Activated CD8-positive, alpha-beta memory T cell treated with anti-CD3 and anti-CD28 coated beads, Interleukin-2, amount 10 ng/mL, durations not matched to agents 7 days and 5 days (primary cell): ENCODE measurements around the gene RPS8. TPM values are rescaled to one million over a fixed set of nuclear protein-coding genes. Genes with fewer than 3 reads are reported as not detected.
A peak's percentile ranks its signal among the peaks of the same experiment; 100 is the strongest.
"Not testable (repeated sequence)": the region's sequence is repeated elsewhere in the genome, so short reads cannot be mapped to it uniquely, and the experiment has no call there.

Experiments used
- ATAC-seq: fragments of 150-1000 bp; cut with Tn5 transposase; one replicate; pipeline ENCODE4 v1.10.0; 2021; ENCODE audit warnings: moderate library complexity
- CTCF ChIA-PET: fragments of 350-600 bp; sonication (Branson Sonifier 250); formaldehyde crosslinking; loops from one replicate; lab custom pipeline; 2021; ENCODE audit warnings: antibody characterized with exemption; lab: Charles Lee
- DNase-seq: peaks from one replicate; pipeline ENCODE4 v3.0.0-alpha.2; 2020
- H3K27ac Mint-ChIP-seq: one replicate; pipeline ENCODE4 v1.8.0; 2021; ENCODE audit warnings: mild to moderate bottlenecking, mixed read lengths
- H3K27me3 Mint-ChIP-seq: one replicate; pipeline ENCODE4 v1.8.0; 2021; ENCODE audit warnings: mixed read lengths
- H3K36me3 Mint-ChIP-seq: one replicate; pipeline ENCODE4 v1.8.0; 2021; ENCODE audit warnings: mild to moderate bottlenecking, mixed read lengths
- H3K4me1 Mint-ChIP-seq: one replicate; pipeline ENCODE4 v1.8.0; 2021; ENCODE audit warnings: mixed read lengths
- H3K4me3 Mint-ChIP-seq: one replicate; pipeline ENCODE4 v1.8.0; 2021; ENCODE audit warnings: mild to moderate bottlenecking, moderate library complexity, mixed read lengths
- H3K9me3 Mint-ChIP-seq: one replicate; pipeline ENCODE4 v1.8.0; 2022; ENCODE audit warnings: low read depth, mixed read lengths
- total RNA-seq, 2 experiments: library from RNA; stranded (reverse); gene quantifications; one replicate each; pipeline ENCODE4 v1.2.3, GENCODE V29; 2021

Gene RPS8
- total RNA-seq, 2 experiments from 2014 or later: 1,353 to 1,538 TPM

GRCh38 chr1:44760876-44761275, 14.5 kb upstream of the RPS8 start:
- no peak for DNase-seq
- peaks cover 12% of the 10 kb centered on the region for H3K4me1 Mint-ChIP-seq
- CTCF ChIA-PET: no interaction called here
- H3K27ac Mint-ChIP-seq: no peak overlapping the region
- H3K4me3 Mint-ChIP-seq: no peak overlapping the region
- no peak for ATAC-seq
- H3K27me3 Mint-ChIP-seq: no peaks in the 10 kb centered on the region
- no peaks in the 10 kb centered on the region for H3K9me3 Mint-ChIP-seq
- peaks cover 66% of the 10 kb centered on the region for H3K36me3 Mint-ChIP-seq

- peaks cover 40% of the 10 kb centered on the region for H3K36me3 Mint-ChIP-seq
Observed at GRCh38 chr1:44766421-44766820, 8.9 kb upstream of the RPS8 start.

GRCh38 chr1:44775930-44776729, 790 bp downstream of the RPS8 start:
- Mint-ChIP-seq H3K4me3 (peak overlapping the region; percentile 93), H3K4me1 (peaks cover 41% of the 10 kb centered on the region), H3K36me3 (peaks cover 55% of the 10 kb centered on the region), H3K9me3 (no peaks in the 10 kb centered on the region), H3K27me3 (no peaks in the 10 kb centered on the region), H3K27ac (peak overlapping the region; percentile 93)
- CTCF ChIA-PET: interaction anchor here (0.8 to 3.3 kb wide), 11 partner anchors 9 to 527 kb away, joined by 3 to 35 read pairs (median 4); partner anchors contain the start of genes BEST4, HECTD3, KIF2C and PLK3
- ATAC-seq (peak; percentile 38), DNase-seq (peak; percentile 67)

More at GRCh38 chr1:44766421-44766820, 8.9 kb upstream of the RPS8 start:
- not testable (repeated sequence) for H3K27me3 Mint-ChIP-seq, H3K4me1 Mint-ChIP-seq, H3K4me3 Mint-ChIP-seq, H3K9me3 Mint-ChIP-seq, H3K27ac Mint-ChIP-seq, ATAC-seq, DNase-seq
- CTCF ChIA-PET: interaction anchor here (1.4 kb wide), 1 partner anchor 34 kb away, joined by 3 read pairs; the partner anchor contains the start of gene PLK3

- CTCF ChIA-PET: interaction anchor here (1.3 to 3.3 kb wide), 6 partner anchors 9 to 234 kb away, joined by 3 to 35 read pairs (median 6); partner anchors contain the start of genes BEST4, HECTD3, PLK3 and RNU5D-1
- H3K36me3 Mint-ChIP-seq: peaks cover 60% of the 10 kb centered on the region
- peak overlapping the region; percentile 93 for H3K4me3 Mint-ChIP-seq
- peak overlapping the region; percentile 93 for H3K27ac Mint-ChIP-seq
- DNase-seq: no peak
- H3K9me3 Mint-ChIP-seq: no peaks in the 10 kb centered on the region
- peaks cover 45% of the 10 kb centered on the region for H3K4me1 Mint-ChIP-seq
- H3K27me3 Mint-ChIP-seq: no peaks in the 10 kb centered on the region
- ATAC-seq: no peak
Observed at GRCh38 chr1:44776730-44777068, 1.4 kb downstream of the RPS8 start.

GRCh38 chr1:44777547-44777946, 2.2 kb downstream of the RPS8 start:
- Mint-ChIP-seq H3K36me3 (peaks cover 65% of the 10 kb centered on the region), H3K27me3 (no peaks in the 10 kb centered on the region), H3K4me3 (peak overlapping the region; percentile 93), H3K4me1 (peaks cover 46% of the 10 kb centered on the region), H3K9me3 (no peaks in the 10 kb centered on the region), H3K27ac (peak overlapping the region; percentile 93)
- ATAC-seq (no peak), DNase-seq (no peak)
- CTCF ChIA-PET: interaction anchor here (0.7 to 1.3 kb wide), 5 partner anchors 9 to 57 kb away, joined by 3 to 4 read pairs (median 3); partner anchors contain the start of gene PLK3

- peak overlapping the region; percentile 93 for H3K27ac Mint-ChIP-seq
- no peaks in the 10 kb centered on the region for H3K9me3 Mint-ChIP-seq
- H3K36me3 Mint-ChIP-seq: peaks cover 67% of the 10 kb centered on the region
- peaks cover 48% of the 10 kb centered on the region for H3K4me1 Mint-ChIP-seq
- no peak for ATAC-seq
- CTCF ChIA-PET: interaction anchor here (0.7 to 1.3 kb wide), 5 partner anchors 9 to 57 kb away, joined by 3 to 4 read pairs (median 3); partner anchors contain the start of gene PLK3
- peak overlapping the region; percentile 93 for H3K4me3 Mint-ChIP-seq
- no peaks in the 10 kb centered on the region for H3K27me3 Mint-ChIP-seq
- no peak for DNase-seq
Observed at GRCh38 chr1:44777969-44778635, 2.8 kb downstream of the RPS8 start.

GRCh38 chr1:44778705-44779576, 3.6 kb downstream of the RPS8 start:
- H3K4me1 Mint-ChIP-seq: peaks cover 54% of the 10 kb centered on the region

GRCh38 chr1:44780583-44781121, 5.3 kb downstream of the RPS8 start:
- no peak overlapping the region for H3K27ac Mint-ChIP-seq
- ATAC-seq: no peak
- H3K4me1 Mint-ChIP-seq: peaks cover 60% of the 10 kb centered on the region
- H3K27me3 Mint-ChIP-seq: no peaks in the 10 kb centered on the region
- DNase-seq: no peak
- H3K4me3 Mint-ChIP-seq: no peak overlapping the region
- H3K9me3 Mint-ChIP-seq: no peaks in the 10 kb centered on the region
- CTCF ChIA-PET: no interaction called here
- peaks cover 63% of the 10 kb centered on the region for H3K36me3 Mint-ChIP-seq

More at GRCh38 chr1:44778705-44779576, 3.6 kb downstream of the RPS8 start:
- DNase-seq: no peak
- H3K9me3 Mint-ChIP-seq: no peaks in the 10 kb centered on the region
- H3K36me3 Mint-ChIP-seq: peaks cover 67% of the 10 kb centered on the region
- H3K4me3 Mint-ChIP-seq: peak overlapping the region; percentile 14
- H3K27me3 Mint-ChIP-seq: no peaks in the 10 kb centered on the region
- ATAC-seq: no peak
- CTCF ChIA-PET: interaction anchor here (1.2 kb wide), 1 partner anchor 8 kb away, joined by 3 read pairs; no protein-coding TSS in a partner anchor
- H3K27ac Mint-ChIP-seq: peak overlapping the region; percentile 66

- peak overlapping the region; percentile 68 for H3K4me3 Mint-ChIP-seq
- DNase-seq (no peak), ATAC-seq (no peak)
- peaks cover 55% of the 10 kb centered on the region for H3K4me1 Mint-ChIP-seq
- CTCF ChIA-PET: interaction anchor here (1.0 to 6.9 kb wide), 11 partner anchors 8 to 520 kb away, joined by 3 to 60 read pairs (median 11); partner anchors contain the start of genes DYNLT4, EIF2B3, HECTD3 and PLK3
- no peaks in the 10 kb centered on the region for H3K9me3 Mint-ChIP-seq
- H3K27me3 Mint-ChIP-seq: no peaks in the 10 kb centered on the region
- peaks cover 34% of the 10 kb centered on the region for H3K36me3 Mint-ChIP-seq
- peak overlapping the region; percentile 84 for H3K27ac Mint-ChIP-seq
Observed at GRCh38 chr1:44783697-44784093, 8.4 kb downstream of the RPS8 start.

- H3K36me3 Mint-ChIP-seq: peaks cover 28% of the 10 kb centered on the region
- no peaks in the 10 kb centered on the region for H3K27me3 Mint-ChIP-seq
- CTCF ChIA-PET: interaction anchor here (0.6 to 6.9 kb wide), 17 partner anchors 9 to 519 kb away, joined by 3 to 60 read pairs (median 11); partner anchors contain the start of genes BTBD19, DYNLT4, EIF2B3 and HECTD3
- ATAC-seq (peak; percentile 50), DNase-seq (no peak)
- H3K4me1 Mint-ChIP-seq: peaks cover 50% of the 10 kb centered on the region
- H3K9me3 Mint-ChIP-seq: no peaks in the 10 kb centered on the region
- H3K27ac Mint-ChIP-seq: peak overlapping the region; percentile 84
- peak overlapping the region; percentile 68 for H3K4me3 Mint-ChIP-seq
Observed at GRCh38 chr1:44784094-44785028, 9.0 kb downstream of the RPS8 start.

- Mint-ChIP-seq H3K27ac (peak overlapping the region; percentile 78), H3K4me1 (peaks cover 52% of the 10 kb centered on the region), H3K36me3 (peaks cover 23% of the 10 kb centered on the region), H3K27me3 (no peaks in the 10 kb centered on the region), H3K9me3 (no peaks in the 10 kb centered on the region), H3K4me3 (peak overlapping the region; percentile 66)
- DNase-seq (no peak), ATAC-seq (no peak)
- CTCF ChIA-PET: interaction anchor here (0.6 to 6.9 kb wide), 14 partner anchors 9 to 519 kb away, joined by 3 to 60 read pairs (median 11); partner anchors contain the start of genes BTBD19, DYNLT4, HECTD3 and PLK3
Observed at GRCh38 chr1:44785029-44785380, 9.7 kb downstream of the RPS8 start.
